GM23338 (cell line): ENCODE data around the gene KLF1. TPM values are rescaled to one million over a fixed set of nuclear protein-coding genes. Genes with fewer than 3 reads are reported as not detected.

Experiments used
- ATAC-seq: fragments of 200-7000 bp; cut with Tn5 transposase; 3 replicates; pipeline ENCODE4 v1.9.1; 2020
- DNase-seq: peaks from one replicate; pipeline ENCODE4 v3.0.0-alpha.2; 2015; ENCODE audit warnings: low spot score
- H2AFZ ChIP-seq: fragments of 200-600 bp; sonication (generic); 2 replicates; pipeline ENCODE4 v1.8.0; 2016; ENCODE audit warnings: antibody characterized with exemption, mild to moderate bottlenecking, moderate library complexity
- H3F3A ChIP-seq: fragments of 200-600 bp; sonication (generic); replicated peaks from 2 replicates; pipeline ENCODE4 v1.8.0; 2017; ENCODE audit warnings: antibody characterized with exemption, mixed run types, low read depth
- H3K27ac ChIP-seq: fragments of 200-600 bp; sonication (generic); 2 replicates; pipeline ENCODE4 v1.6.1; 2016; ENCODE audit warnings: low read depth
- H3K27me3 ChIP-seq: fragments of 200-600 bp; sonication (generic); 2 replicates; pipeline ENCODE4 v1.8.0; 2016; ENCODE audit warnings: mild to moderate bottlenecking, mixed run types, moderate library complexity; ENCODE audit not compliant: insufficient read depth
- H3K36me3 ChIP-seq: fragments of 200-600 bp; sonication (generic); 2 replicates; pipeline ENCODE4 v1.8.0; 2016; ENCODE audit warnings: mild to moderate bottlenecking; ENCODE audit not compliant: insufficient read depth
- H3K4me1 ChIP-seq: fragments of 200-600 bp; sonication (generic); 2 replicates; pipeline ENCODE4 v1.8.0; 2016; ENCODE audit warnings: mild to moderate bottlenecking, moderate library complexity; ENCODE audit not compliant: insufficient read depth
- H3K4me2 ChIP-seq: fragments of 200-600 bp; sonication (generic); 2 replicates; pipeline ENCODE4 v1.7.1; 2017; ENCODE audit warnings: mixed run types
- H3K4me3 ChIP-seq: fragments of 200-600 bp; sonication (generic); 2 replicates; pipeline ENCODE4 v1.6.1; 2016; ENCODE audit warnings: mixed run types
- H3K79me2 ChIP-seq: fragments of 200-600 bp; sonication (generic); replicated peaks from 2 replicates; pipeline ENCODE4 v1.8.0; 2017; ENCODE audit warnings: mild to moderate bottlenecking; ENCODE audit not compliant: insufficient read depth
- H3K9me2 ChIP-seq: fragments of 200-600 bp; sonication (generic); 2 replicates; pipeline ENCODE4 v1.8.0; 2017; ENCODE audit not compliant: insufficient read depth
- H4K20me1 ChIP-seq: fragments of 200-600 bp; sonication (generic); replicated peaks from 2 replicates; pipeline ENCODE4 v1.8.0; 2017; ENCODE audit warnings: mild to moderate bottlenecking; ENCODE audit not compliant: insufficient read depth
- H3K27ac Mint-ChIP-seq: 2 replicates; pipeline ENCODE4 v1.8.0; 2020; ENCODE audit warnings: inconsistent platforms, mild to moderate bottlenecking, moderate library complexity, mixed read lengths
- H3K27me3 Mint-ChIP-seq: 3 replicates; pipeline ENCODE4 v1.8.0; 2022; ENCODE audit warnings: low read depth, mild to moderate bottlenecking, moderate library complexity, mixed read lengths, inconsistent platforms; ENCODE audit not compliant: insufficient read depth, poor library complexity
- H3K36me3 Mint-ChIP-seq: 3 replicates; pipeline ENCODE4 v1.8.0; 2021; ENCODE audit warnings: low read depth, mild to moderate bottlenecking, inconsistent platforms, moderate library complexity, mixed read lengths
- H3K4me1 Mint-ChIP-seq: 3 replicates; pipeline ENCODE4 v1.8.0; 2020; ENCODE audit warnings: mild to moderate bottlenecking, inconsistent platforms, mixed read lengths
- H3K4me3 Mint-ChIP-seq: 3 replicates; pipeline ENCODE4 v1.8.0; 2021; ENCODE audit warnings: moderate library complexity, mild to moderate bottlenecking, inconsistent platforms, mixed read lengths
- H3K9me3 Mint-ChIP-seq: 3 replicates; pipeline ENCODE4 v1.8.0; 2020; ENCODE audit warnings: moderate library complexity, mild to moderate bottlenecking, inconsistent platforms, mixed read lengths
- CREB1 ChIP-seq: fragments of 250-450 bp; sonication (Bioruptor Pico); IDR thresholded peaks from 2 replicates; pipeline ENCODE4 v1.5.0; 2020; ENCODE audit warnings: low read depth, mild to moderate bottlenecking, moderate library complexity
- POLR2AphosphoS5 ChIP-seq: IDR thresholded peaks from 2 replicates; pipeline ENCODE4 v1.6.1; 2016; ENCODE audit warnings: antibody characterized with exemption, low read depth
- STAT1 ChIP-seq: IDR thresholded peaks from one replicate; pipeline ENCODE4 v1.6.1; 2016; ENCODE audit warnings: antibody characterized with exemption; ENCODE audit not compliant: unreplicated experiment
- polyA plus RNA-seq: library from polyadenylated mRNA; unstranded; fragments of >200 nt; fragmentation: Nextera tagmentation; extraction: Ambion mirVana; gene quantifications from 2 replicates; pipeline ENCODE4 v1.2.1, GENCODE V29; 2016
- total RNA-seq: library from RNA; depleted of rRNA; stranded (reverse); fragments of >200 nt; shearing (Covaris generic); gene quantifications from 2 replicates; pipeline ENCODE4 v1.2.3, GENCODE V29; 2014
- TF ChIP-seq, protein P1 (sequence below): fragments of 250-450 bp; sonication (Bioruptor Pico); IDR thresholded peaks from 2 replicates; pipeline ENCODE4 v1.5.0; 2020; ENCODE audit warnings: mild to moderate bottlenecking, moderate library complexity
- TF ChIP-seq, protein P2 (sequence below), 2 experiments: fragments of 200-600 bp in 1 of 2; sonication (generic) in 1 of 2; conservative IDR thresholded peaks; 2 replicates each; pipeline versions ENCODE4 v1.5.1 to v1.6.1; 2016 to 2017; ENCODE audit warnings: antibody characterized with exemption in 2 of 2, low read depth in 2 of 2, mild to moderate bottlenecking in 2 of 2, moderate library complexity in 1 of 2

Gene KLF1
- total and polyA plus RNA-seq, 2 experiments from 2014 or later: 0.74 to 1.1 TPM

DNA sequence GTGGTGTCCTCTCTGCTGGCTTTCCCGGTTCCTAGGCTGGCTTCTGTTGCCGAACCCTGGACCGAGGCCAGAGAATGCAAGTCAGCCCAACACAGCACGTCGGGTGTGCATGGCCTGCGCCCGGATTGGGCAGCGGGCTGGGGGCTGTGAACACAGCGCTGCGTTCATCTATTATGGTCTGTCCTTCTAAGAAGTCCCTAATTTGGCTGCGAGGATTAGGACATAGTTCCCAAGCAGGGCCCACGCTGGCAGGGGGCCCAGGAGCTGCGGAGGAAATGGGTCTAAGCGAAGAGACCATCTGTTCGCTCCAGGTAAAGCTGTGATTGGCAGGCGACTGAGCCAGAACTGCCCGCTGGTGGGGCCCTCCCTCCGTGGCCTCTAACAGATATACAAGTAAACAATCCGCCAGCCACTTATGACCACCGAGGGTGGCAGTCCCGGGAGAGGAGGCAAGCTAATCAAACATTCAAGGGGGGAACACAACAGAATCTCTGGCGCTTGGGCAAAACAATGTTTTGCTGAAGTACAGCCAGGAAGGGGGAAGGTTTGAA, 26.1 kb upstream of the KLF1 start:
- H3K9me2 ChIP-seq: no peaks in the 10 kb centered on the region
- Mint-ChIP-seq H3K27me3 (peaks cover 22% of the 10 kb centered on the region), H3K9me3 (no peaks in the 10 kb centered on the region), H3K4me1 (peaks cover 25% of the 10 kb centered on the region), H3K4me3 (peak overlapping the region; percentile 51), H3K27ac (peak overlapping the region; percentile 96), H3K36me3 (no peaks in the 10 kb centered on the region)
- ATAC-seq (peak; percentile 84), DNase-seq (peak; percentile 79)
- H3K27ac ChIP-seq: peak overlapping the region; percentile 79
- peaks cover 5% of the 10 kb centered on the region; the same call in 1 of the 2 replicates for H3K27me3 ChIP-seq
- H2AFZ ChIP-seq: peak overlapping the region; percentile 54
- TF ChIP-seq, protein P1, sequence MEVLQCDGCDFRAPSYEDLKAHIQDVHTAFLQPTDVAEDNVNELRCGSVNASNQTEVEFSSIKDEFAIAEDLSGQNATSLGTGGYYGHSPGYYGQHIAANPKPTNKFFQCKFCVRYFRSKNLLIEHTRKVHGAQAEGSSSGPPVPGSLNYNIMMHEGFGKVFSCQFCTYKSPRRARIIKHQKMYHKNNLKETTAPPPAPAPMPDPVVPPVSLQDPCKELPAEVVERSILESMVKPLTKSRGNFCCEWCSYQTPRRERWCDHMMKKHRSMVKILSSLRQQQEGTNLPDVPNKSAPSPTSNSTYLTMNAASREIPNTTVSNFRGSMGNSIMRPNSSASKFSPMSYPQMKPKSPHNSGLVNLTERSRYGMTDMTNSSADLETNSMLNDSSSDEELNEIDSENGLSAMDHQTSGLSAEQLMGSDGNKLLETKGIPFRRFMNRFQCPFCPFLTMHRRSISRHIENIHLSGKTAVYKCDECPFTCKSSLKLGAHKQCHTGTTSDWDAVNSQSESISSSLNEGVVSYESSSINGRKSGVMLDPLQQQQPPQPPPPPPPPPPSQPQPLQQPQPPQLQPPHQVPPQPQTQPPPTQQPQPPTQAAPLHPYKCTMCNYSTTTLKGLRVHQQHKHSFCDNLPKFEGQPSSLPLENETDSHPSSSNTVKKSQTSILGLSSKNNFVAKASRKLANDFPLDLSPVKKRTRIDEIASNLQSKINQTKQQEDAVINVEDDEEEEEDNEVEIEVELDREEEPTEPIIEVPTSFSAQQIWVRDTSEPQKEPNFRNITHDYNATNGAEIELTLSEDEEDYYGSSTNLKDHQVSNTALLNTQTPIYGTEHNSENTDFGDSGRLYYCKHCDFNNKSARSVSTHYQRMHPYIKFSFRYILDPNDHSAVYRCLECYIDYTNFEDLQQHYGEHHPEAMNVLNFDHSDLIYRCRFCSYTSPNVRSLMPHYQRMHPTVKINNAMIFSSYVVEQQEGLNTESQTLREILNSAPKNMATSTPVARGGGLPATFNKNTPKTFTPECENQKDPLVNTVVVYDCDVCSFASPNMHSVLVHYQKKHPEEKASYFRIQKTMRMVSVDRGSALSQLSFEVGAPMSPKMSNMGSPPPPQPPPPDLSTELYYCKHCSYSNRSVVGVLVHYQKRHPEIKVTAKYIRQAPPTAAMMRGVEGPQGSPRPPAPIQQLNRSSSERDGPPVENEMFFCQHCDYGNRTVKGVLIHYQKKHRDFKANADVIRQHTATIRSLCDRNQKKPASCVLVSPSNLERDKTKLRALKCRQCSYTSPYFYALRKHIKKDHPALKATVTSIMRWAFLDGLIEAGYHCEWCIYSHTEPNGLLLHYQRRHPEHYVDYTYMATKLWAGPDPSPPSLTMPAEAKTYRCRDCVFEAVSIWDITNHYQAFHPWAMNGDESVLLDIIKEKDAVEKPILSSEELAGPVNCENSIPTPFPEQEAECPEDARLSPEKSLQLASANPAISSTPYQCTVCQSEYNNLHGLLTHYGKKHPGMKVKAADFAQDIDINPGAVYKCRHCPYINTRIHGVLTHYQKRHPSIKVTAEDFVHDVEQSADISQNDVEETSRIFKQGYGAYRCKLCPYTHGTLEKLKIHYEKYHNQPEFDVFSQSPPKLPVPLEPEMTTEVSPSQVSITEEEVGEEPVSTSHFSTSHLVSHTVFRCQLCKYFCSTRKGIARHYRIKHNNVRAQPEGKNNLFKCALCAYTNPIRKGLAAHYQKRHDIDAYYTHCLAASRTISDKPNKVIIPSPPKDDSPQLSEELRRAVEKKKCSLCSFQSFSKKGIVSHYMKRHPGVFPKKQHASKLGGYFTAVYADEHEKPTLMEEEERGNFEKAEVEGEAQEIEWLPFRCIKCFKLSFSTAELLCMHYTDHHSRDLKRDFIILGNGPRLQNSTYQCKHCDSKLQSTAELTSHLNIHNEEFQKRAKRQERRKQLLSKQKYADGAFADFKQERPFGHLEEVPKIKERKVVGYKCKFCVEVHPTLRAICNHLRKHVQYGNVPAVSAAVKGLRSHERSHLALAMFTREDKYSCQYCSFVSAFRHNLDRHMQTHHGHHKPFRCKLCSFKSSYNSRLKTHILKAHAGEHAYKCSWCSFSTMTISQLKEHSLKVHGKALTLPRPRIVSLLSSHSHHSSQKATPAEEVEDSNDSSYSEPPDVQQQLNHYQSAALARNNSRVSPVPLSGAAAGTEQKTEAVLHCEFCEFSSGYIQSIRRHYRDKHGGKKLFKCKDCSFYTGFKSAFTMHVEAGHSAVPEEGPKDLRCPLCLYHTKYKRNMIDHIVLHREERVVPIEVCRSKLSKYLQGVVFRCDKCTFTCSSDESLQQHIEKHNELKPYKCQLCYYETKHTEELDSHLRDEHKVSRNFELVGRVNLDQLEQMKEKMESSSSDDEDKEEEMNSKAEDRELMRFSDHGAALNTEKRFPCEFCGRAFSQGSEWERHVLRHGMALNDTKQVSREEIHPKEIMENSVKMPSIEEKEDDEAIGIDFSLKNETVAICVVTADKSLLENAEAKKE (CRISPR knock-in tag): no peak
- TF ChIP-seq CREB1 (CRISPR knock-in tag): no peak
- TF ChIP-seq, protein P2, sequence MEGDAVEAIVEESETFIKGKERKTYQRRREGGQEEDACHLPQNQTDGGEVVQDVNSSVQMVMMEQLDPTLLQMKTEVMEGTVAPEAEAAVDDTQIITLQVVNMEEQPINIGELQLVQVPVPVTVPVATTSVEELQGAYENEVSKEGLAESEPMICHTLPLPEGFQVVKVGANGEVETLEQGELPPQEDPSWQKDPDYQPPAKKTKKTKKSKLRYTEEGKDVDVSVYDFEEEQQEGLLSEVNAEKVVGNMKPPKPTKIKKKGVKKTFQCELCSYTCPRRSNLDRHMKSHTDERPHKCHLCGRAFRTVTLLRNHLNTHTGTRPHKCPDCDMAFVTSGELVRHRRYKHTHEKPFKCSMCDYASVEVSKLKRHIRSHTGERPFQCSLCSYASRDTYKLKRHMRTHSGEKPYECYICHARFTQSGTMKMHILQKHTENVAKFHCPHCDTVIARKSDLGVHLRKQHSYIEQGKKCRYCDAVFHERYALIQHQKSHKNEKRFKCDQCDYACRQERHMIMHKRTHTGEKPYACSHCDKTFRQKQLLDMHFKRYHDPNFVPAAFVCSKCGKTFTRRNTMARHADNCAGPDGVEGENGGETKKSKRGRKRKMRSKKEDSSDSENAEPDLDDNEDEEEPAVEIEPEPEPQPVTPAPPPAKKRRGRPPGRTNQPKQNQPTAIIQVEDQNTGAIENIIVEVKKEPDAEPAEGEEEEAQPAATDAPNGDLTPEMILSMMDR (conservative IDR thresholded peaks at IDR 0.05; ENCODE audit: low read depth in 2 of 2): no peak
- peak; percentile 38 for TF ChIP-seq POLR2AphosphoS5
- no peak for TF ChIP-seq STAT1
- no peaks in the 10 kb centered on the region for H4K20me1 ChIP-seq
- H3K4me2 ChIP-seq: peak overlapping the region; percentile 57
- peak overlapping the region; percentile 33 for H3K4me3 ChIP-seq
- H3K4me1 ChIP-seq: peaks cover 19% of the 10 kb centered on the region
- H3F3A ChIP-seq: peaks cover 13% of the 10 kb centered on the region
- no peaks in the 10 kb centered on the region for H3K79me2 ChIP-seq
- no peaks in the 10 kb centered on the region for H3K36me3 ChIP-seq
